ENCODE data around the gene CHCHD6.

DNA sequence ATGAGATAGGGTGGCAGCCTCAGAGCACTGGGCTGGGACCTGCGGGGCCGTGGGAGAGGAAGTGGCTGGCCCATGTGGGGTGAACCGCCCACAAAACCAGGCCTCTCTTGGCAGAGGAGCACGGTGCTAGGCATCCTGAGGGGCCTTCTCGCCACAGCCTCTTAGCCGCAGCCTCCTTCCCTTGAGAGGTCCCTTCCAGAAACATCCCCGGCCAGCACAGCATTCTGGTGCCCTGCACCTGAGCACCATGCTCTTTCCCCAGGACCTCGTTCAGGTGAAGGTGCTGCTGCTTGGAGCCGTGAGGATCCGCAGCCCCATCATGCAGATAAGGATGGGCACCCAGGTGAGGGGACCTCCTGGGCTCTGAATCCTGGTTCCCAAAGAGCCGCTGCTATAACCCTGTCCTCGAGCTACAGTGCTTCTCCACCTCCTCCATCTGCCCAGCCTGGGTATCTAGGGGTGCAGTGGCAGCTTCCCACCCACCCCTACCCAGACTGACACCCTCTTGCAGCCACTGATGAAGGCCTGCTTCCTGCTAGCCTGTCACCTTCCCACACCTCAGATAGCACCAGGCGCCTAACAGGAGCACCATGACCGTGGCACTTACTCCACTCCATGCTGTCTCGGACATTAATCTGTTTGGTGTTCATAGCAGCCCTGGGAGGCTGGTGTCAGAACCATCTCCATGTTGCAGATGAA, 37.9 kb upstream of the CHCHD6 start:
- TF ChIP-seq, protein P1, sequence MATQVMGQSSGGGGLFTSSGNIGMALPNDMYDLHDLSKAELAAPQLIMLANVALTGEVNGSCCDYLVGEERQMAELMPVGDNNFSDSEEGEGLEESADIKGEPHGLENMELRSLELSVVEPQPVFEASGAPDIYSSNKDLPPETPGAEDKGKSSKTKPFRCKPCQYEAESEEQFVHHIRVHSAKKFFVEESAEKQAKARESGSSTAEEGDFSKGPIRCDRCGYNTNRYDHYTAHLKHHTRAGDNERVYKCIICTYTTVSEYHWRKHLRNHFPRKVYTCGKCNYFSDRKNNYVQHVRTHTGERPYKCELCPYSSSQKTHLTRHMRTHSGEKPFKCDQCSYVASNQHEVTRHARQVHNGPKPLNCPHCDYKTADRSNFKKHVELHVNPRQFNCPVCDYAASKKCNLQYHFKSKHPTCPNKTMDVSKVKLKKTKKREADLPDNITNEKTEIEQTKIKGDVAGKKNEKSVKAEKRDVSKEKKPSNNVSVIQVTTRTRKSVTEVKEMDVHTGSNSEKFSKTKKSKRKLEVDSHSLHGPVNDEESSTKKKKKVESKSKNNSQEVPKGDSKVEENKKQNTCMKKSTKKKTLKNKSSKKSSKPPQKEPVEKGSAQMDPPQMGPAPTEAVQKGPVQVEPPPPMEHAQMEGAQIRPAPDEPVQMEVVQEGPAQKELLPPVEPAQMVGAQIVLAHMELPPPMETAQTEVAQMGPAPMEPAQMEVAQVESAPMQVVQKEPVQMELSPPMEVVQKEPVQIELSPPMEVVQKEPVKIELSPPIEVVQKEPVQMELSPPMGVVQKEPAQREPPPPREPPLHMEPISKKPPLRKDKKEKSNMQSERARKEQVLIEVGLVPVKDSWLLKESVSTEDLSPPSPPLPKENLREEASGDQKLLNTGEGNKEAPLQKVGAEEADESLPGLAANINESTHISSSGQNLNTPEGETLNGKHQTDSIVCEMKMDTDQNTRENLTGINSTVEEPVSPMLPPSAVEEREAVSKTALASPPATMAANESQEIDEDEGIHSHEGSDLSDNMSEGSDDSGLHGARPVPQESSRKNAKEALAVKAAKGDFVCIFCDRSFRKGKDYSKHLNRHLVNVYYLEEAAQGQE (IDR thresholded peaks at IDR 0.05; ENCODE audit: insufficient read depth in 1 of 2, low read depth in 2 of 2, low read length in 2 of 2) = no peak
- TF ChIP-seq SIN3A (IDR thresholded peaks at IDR 0.05; ENCODE audit: borderline replicate concordance, insufficient read depth, low read length) (no peak), POLR2AphosphoS5 (IDR thresholded peaks at IDR 0.05; ENCODE audit: low read depth, low read length) (no peak), TAF1 (IDR thresholded peaks at IDR 0.05; ENCODE audit: borderline replicate concordance, insufficient read depth, low read length) (no peak), FOXP2 (optimal IDR thresholded peaks at IDR 0.05; ENCODE audit: borderline replicate concordance, extremely low read depth, extremely low read length, insufficient read depth) (no peak)
